ENCODE measurements around the gene TXNDC17. TPM values are rescaled to one million over a fixed set of nuclear protein-coding genes. Genes with fewer than 3 reads are reported as not detected.

Gene TXNDC17
- total and polyA plus RNA-seq, 2 of the 4 experiments (the other 2 are of a cell fraction) = 45.0 to 494 TPM

DNA sequence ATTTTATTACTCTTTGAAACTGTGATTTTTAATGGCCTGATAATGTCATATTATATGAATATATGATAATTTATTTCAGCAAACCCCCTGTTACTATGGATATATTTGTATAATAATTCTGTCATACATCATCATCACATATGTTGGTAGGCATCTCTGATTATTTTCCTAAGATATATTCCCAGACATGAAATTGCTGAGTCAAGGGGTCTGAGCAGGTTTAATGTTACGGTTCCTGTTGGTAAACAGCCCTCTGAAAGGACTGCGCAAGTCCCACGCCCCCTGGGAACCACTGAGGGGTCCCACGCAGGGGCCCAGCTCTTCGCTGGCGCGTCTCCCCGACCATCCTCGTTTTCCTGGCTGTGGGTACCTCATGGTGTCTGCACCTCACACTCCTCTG is 48.1 kb downstream of the TXNDC17 start:
- Histone ChIP-seq H2AK5ac (ENCODE audit: low read depth, low read length) (no peak overlapping the region), H3K4me1 (ENCODE audit: control insufficient read depth, insufficient read depth, low read length) (no peaks in the 10 kb centered on the region), H3K4ac (ENCODE audit: low read depth, low read length) (no peak overlapping the region), H3K27ac (ENCODE audit: insufficient read depth, low read length) (no peak overlapping the region), H2AFZ (replicated peaks; ENCODE audit: low read length, poor library complexity) (no peak overlapping the region), H3K56ac (ENCODE audit: extremely low read depth, insufficient read depth, low read length) (no peak overlapping the region), H2AK9ac (replicated peaks; ENCODE audit: low read depth, low read length, poor library complexity) (no peak overlapping the region), H2BK15ac (ENCODE audit: low read depth, low read length) (no peak overlapping the region), H2BK120ac (ENCODE audit: low read depth, low read length) (no peak overlapping the region), H2BK5ac (ENCODE audit: low read depth, low read length, poor library complexity, severe bottlenecking) (no peak overlapping the region), H3K9me1 (ENCODE audit: insufficient read depth, low read length) (no peaks in the 10 kb centered on the region), H3K79me1 (ENCODE audit: low read depth in 1 of 2, low read length in 2 of 2) (no peaks in the 10 kb centered on the region), H3K14ac (replicated peaks; ENCODE audit: low read depth, low read length) (no peak overlapping the region), H3K9me3 (ENCODE audit: control insufficient read depth, insufficient read depth, low read length) (no peaks in the 10 kb centered on the region), H3K27me3 (ENCODE audit: control insufficient read depth, insufficient read depth, low read length) (peaks cover 8% of the 10 kb centered on the region), H4K8ac (ENCODE audit: low read depth in 2 of 2, low read length in 2 of 2) (no peak overlapping the region), H2BK20ac (ENCODE audit: low read depth, low read length) (no peak overlapping the region), H4K20me1 (ENCODE audit: insufficient read depth, low read length) (no peaks in the 10 kb centered on the region), H3K36me3 (ENCODE audit: control insufficient read depth, insufficient read depth, low read length) (no peaks in the 10 kb centered on the region), H4K5ac (ENCODE audit: low read depth, low read length) (no peak overlapping the region), H3K9ac (ENCODE audit: low read depth, low read length) (no peak overlapping the region), H3K23ac (ENCODE audit: low read depth, low read length) (no peak overlapping the region), H3K4me2 (ENCODE audit: low read depth, low read length) (no peak overlapping the region), H3K18ac (ENCODE audit: low read depth, low read length) (no peak overlapping the region), H4K91ac (ENCODE audit: insufficient read depth, low read depth, low read length) (no peak overlapping the region), H3K4me3 (ENCODE audit: insufficient read depth, low read depth, low read length) (no peak overlapping the region)
- POLR2A ChIA-PET (ENCODE audit: unreplicated experiment) = no interaction called here
- no TSS peak for BruUV-seq (replicated peaks)
- CTCF ChIA-PET = no interaction called here
- no CpG with 5 or more reads among the region's 9 CpGs for WGBS, 2 experiments (ENCODE audit: extremely low coverage in 2 of 2, insufficient read length in 1 of 2)
- dilution Hi-C loops (cut with HindIII; ENCODE audit: low sequenced_read_pairs, unreplicated experiment) (no loop called here), intact Hi-C loops (cut with micrococcal nuclease) (no loop called here), in situ Hi-C loops (cut with MboI; ENCODE audit: low sequenced_read_pairs) (no loop called here)
- DNase-seq (no peak), ATAC-seq (ENCODE audit: low read depth) (no peak)
- TF ChIP-seq FOS (IDR thresholded peaks at IDR 0.05; ENCODE audit: low read depth, low read length) = no peak
- no peak for TF ChIP-seq ELK1 (IDR thresholded peaks at IDR 0.05; ENCODE audit: borderline replicate concordance, low read depth, low read length)
- no peak for TF ChIP-seq CEBPB (IDR thresholded peaks at IDR 0.05; ENCODE audit: low read depth, low read length)
- TF ChIP-seq RAD21 (IDR thresholded peaks at IDR 0.05; ENCODE audit: low read length) = no peak
- no peak for TF ChIP-seq MAFK (IDR thresholded peaks at IDR 0.05; ENCODE audit: low read depth, low read length)
- no peak for TF ChIP-seq POLR2A (IDR thresholded peaks at IDR 0.05; ENCODE audit: low read depth, low read length)
- TF ChIP-seq MAZ (IDR thresholded peaks at IDR 0.05; ENCODE audit: borderline replicate concordance, low read depth, low read length) = no peak
- TF ChIP-seq CTCF (conservative IDR thresholded peaks at IDR 0.05; ENCODE audit: low read depth, low read length) = no peak
- TF ChIP-seq RFX5 (IDR thresholded peaks at IDR 0.05; ENCODE audit: low read depth, low read length) = no peak

Measured in IMR-90 (cell line).